Measurements from ENCODE around the gene ADAMTS16. TPM values are rescaled to one million over a fixed set of nuclear protein-coding genes. Genes with fewer than 3 reads are reported as not detected.

The ADAMTS16 gene
- total RNA-seq, 1 experiment from 2014 or later = 7.5 TPM

DNA sequence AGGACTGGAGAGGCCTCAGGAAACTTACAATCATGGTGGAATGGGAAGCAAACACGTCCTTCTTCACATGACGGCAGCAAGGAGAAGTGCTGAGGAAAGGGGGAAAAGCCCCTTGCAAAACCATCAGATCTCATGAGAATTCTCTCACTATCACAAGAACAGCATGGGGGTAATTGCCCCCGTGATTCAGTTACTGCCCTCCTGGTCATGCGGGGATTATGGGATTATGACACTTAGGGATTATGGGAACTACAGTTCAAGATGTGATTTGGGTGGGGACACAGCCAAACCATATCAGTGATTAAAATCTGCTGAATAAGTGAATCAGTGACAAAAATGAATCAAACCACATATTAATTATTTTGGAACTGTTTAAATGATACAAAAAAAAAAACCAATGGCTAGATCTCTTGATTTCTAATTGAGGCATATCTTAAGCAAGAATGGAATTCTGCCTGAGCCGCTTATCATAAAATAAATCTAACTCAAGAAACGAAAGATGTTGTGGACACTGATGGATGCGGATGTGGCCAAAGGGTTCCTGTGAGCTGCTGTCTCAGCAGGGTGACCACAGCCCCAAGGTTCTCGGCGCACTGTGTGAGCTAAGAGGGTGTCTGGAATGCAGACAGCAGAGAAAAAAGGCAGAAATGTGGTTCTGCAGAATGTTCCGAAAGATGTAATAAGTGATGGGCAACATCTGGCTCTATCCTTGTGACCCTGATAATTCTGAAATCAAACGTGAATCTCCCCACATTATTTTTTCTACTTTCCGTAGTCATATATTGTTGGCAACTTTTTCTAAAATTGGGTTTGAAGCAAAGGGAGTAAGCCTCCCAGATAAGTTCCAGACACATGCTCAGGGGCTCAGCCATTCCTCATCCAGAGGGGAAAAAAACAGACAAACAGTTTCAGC lies 175.2 kb downstream of the ADAMTS16 start:
- Histone ChIP-seq H3K4me1 (replicated peaks) (peaks cover 25% of the 10 kb centered on the region), H3K36me3 (no peaks in the 10 kb centered on the region), H3K9me3 (replicated peaks) (no peaks in the 10 kb centered on the region), H3K27ac (no peak overlapping the region), H3K27me3 (replicated peaks) (no peaks in the 10 kb centered on the region), H3K4me3 (no peak overlapping the region)
- no peak for DNase-seq (ENCODE audit: low read depth in 1 of 2, low spot score in 2 of 2)

DNA sequence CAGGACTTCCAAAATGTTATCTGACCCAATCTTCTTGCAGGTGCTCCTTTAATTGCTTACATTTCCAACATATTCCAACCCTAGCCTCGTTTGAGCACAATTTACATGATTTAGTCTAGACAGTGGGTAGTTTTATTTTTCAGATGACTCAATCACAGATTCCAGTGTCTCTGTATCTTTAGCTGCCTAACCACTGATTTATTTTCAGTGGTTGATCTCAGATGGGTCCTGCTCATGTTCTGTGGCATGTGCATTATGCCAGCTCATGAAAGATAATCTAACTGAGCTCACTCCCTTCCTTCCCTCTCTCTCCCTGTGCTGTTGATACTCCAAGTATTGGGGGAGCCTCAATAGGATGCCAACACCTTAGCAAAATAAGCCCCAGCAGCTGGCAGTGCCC lies 176.2 kb downstream of the ADAMTS16 start:
- Histone ChIP-seq H3K27ac (no peak overlapping the region), H3K4me1 (replicated peaks) (peaks cover 25% of the 10 kb centered on the region), H3K27me3 (replicated peaks) (no peaks in the 10 kb centered on the region), H3K9me3 (replicated peaks) (no peaks in the 10 kb centered on the region), H3K4me3 (no peak overlapping the region), H3K36me3 (no peaks in the 10 kb centered on the region)
- no peak for DNase-seq (ENCODE audit: low read depth in 1 of 2, low spot score in 2 of 2)

DNA sequence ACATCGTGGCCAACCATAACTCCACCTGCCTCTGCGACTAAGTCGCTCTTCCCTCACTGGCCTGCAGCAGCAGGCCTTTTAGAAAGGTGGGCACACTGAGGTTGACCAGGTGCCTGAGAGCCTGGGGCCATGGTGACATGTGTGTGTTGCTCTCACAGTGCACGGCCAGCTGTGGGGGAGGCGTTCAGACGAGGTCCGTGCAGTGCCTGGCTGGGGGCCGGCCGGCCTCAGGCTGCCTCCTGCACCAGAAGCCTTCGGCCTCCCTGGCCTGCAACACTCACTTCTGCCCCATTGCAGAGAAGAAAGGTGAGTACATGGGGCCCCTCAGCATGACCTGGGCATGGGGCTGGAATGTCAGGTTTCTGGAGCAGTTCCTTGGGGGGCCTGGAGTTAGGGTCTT lies 177.8 kb downstream of the ADAMTS16 start:
- Histone ChIP-seq H3K4me3 (no peak overlapping the region), H3K9me3 (replicated peaks) (no peaks in the 10 kb centered on the region), H3K27ac (no peak overlapping the region), H3K4me1 (replicated peaks) (peaks cover 15% of the 10 kb centered on the region), H3K27me3 (replicated peaks) (no peaks in the 10 kb centered on the region), H3K36me3 (no peaks in the 10 kb centered on the region)
- no peak for DNase-seq (ENCODE audit: low read depth in 1 of 2, low spot score in 2 of 2)

DNA sequence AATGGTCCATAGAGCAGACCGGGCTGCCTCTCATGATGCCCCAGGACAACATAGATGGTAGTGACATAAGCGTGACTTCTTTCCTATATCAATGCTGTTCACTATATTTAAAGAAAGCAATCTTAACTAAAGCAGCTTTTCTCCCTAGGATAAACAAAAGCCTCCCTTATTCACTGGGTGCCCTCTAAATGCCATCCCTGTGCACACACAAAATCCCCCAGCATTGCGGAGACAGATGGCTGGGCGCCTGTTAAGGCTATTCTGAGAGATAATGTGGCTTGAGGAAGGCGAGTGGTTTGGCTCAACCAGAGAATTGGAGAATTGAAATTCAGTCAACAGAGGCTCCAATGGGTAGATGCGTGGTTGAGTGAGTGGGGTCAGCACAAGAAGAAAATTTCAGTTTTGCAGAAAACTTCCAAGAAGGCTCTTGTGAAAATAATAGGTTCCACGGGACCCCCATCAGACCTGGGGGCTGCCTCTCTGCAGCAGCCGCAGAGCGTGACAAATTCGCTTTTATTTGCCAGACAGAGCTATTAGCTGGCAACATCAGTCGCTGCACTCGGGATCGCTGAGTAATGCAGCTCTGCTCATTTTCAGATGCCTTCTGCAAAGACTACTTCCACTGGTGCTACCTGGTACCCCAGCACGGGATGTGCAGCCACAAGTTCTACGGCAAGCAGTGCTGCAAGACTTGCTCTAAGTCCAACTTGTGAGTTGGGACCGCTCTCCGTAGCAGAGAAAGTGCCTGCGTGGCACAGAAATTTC lies 178.5 kb downstream of the ADAMTS16 start:
- DNase-seq (ENCODE audit: low read depth in 1 of 2, low spot score in 2 of 2) = no peak
- Histone ChIP-seq H3K4me1 (replicated peaks) (peaks cover 9% of the 10 kb centered on the region), H3K27me3 (replicated peaks) (no peaks in the 10 kb centered on the region), H3K4me3 (no peak overlapping the region), H3K27ac (no peak overlapping the region), H3K36me3 (no peaks in the 10 kb centered on the region; the same call in 1 of the 2 replicates), H3K9me3 (replicated peaks) (no peaks in the 10 kb centered on the region)

DNA sequence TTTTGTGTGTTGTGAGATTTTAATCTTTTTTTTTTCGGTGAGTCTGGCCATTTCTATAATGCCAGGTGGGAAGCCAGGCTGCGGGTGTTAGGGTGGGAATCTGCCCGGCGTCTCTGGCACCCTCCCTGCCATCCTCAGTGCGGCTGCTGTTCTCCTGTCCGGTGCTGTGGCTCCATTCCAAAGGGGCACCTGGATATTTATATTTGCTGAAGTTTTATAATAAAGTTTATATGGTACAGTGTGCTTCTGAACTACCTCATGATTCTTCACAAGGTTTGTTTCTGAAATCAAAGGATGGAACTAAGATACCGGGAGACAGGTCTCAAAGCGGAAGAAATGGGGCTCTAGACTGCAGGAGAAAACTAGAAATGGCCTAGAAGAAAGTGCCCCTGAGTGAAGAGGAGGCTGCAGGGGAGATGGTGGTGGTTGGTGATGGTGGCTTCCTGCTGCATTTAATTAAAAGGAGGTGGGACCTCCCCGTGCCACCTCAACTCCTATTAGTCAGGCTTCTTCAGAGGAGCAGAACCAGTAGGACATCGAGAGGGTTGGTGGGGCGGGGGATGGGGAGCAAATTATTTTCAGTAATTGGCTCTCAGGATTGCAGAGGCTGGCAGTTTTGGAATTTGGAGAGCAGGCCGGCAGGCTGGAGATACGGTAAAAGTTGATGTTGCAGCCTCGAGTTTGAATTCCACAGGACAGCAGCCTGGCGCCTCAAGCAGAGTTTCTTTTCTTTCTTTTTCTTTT lies 180.1 kb downstream of the ADAMTS16 start:
- no peak for DNase-seq (ENCODE audit: low read depth in 1 of 2, low spot score in 2 of 2)
- H3K27ac ChIP-seq = no peak overlapping the region
- peaks cover 9% of the 10 kb centered on the region; the same call in 1 of the 2 replicates for H3K4me1 ChIP-seq (replicated peaks)
- H3K4me3 ChIP-seq = no peak overlapping the region
- no peaks in the 10 kb centered on the region for H3K27me3 ChIP-seq (replicated peaks)
- H3K9me3 ChIP-seq (replicated peaks) = no peaks in the 10 kb centered on the region
- H3K36me3 ChIP-seq = peaks cover 3% of the 10 kb centered on the region; the same call in 1 of the 2 replicates

DNA sequence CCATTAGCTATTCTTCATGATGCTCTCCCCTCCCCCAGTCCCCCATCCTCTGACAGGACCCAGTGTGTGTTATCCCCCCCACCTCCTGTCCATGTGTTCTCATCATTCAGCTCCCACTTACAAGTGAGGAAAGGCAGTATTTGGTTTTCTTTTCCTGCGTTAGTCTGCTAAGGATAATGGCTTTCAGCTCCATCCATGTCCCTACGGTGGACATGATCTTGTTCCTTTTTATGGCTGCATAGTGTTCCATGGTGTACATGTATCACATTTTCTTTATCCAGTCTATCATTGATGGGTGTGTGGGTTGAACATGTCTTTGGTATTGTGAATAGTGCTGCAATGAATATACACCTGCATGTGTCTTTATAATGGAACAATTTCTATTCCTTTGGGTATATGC lies 181.0 kb downstream of the ADAMTS16 start:
- Histone ChIP-seq H3K4me3 (no peak overlapping the region), H3K36me3 (peaks cover 3% of the 10 kb centered on the region; the same call in 1 of the 2 replicates), H3K9me3 (replicated peaks) (no peaks in the 10 kb centered on the region), H3K4me1 (replicated peaks) (peaks cover 12% of the 10 kb centered on the region), H3K27me3 (replicated peaks) (no peaks in the 10 kb centered on the region), H3K27ac (no peak overlapping the region)
- no peak for DNase-seq (ENCODE audit: low read depth in 1 of 2, low spot score in 2 of 2)

DNA sequence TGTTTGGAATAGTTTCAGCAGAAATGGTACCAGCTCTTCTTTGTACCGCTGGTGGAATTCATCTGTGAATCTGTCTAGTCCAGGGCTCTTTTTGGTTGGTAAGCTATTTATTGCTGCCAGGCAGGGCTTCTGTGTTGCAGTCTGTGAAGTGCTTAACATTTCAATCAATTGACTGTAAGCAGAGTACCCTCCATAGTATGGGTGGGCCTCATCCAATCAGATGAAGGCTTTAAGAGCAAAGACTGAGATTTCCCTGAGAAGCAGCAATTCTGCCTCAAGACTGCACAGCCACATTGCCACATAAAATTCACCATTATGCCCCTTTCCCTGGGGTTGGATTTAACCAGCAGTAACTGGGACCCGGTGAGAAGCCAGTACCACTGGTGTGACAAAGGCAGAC lies 183.4 kb downstream of the ADAMTS16 start:
- H3K27ac ChIP-seq = no peak overlapping the region
- H3K27me3 ChIP-seq (replicated peaks) = no peaks in the 10 kb centered on the region
- H3K9me3 ChIP-seq (replicated peaks) = no peaks in the 10 kb centered on the region
- peaks cover 9% of the 10 kb centered on the region for H3K4me1 ChIP-seq (replicated peaks)
- H3K4me3 ChIP-seq = no peak overlapping the region
- peaks cover 3% of the 10 kb centered on the region; the same call in 1 of the 2 replicates for H3K36me3 ChIP-seq
- no peak for DNase-seq (ENCODE audit: low read depth in 1 of 2, low spot score in 2 of 2)

DNA sequence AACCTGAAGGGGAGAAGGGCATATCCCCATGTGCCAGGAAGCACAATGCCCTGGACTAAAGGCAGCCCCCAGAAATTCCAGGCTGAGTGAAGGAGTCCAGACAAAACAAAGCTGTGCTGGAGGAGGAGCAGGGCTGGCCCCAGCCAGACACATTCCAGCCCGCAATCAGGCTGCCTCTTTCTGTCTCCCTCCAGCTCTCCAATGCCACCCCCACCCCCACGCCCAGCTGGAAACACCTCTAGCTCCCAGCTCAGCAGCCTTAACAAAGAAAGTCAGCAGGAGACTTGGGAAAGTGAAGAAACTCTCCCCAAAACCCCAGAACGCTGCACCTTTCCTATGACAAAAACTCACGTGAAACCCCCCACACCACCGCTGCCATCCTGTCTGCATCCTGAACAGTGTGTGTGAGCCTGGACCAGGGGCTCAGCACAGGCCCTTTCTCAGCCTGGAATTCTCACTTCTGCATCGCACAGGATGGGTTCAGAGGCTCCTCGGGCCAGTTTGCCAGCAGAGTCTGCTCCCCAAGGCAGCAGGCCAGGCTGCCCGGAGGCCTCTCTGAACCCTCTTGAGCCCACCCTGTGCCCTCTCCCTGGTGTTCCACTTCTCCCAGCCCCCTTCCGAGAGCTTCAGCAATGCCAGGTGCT lies 186.1 kb downstream of the ADAMTS16 start:
- Histone ChIP-seq H3K4me3 (no peak overlapping the region), H3K36me3 (peaks cover 3% of the 10 kb centered on the region; the same call in 1 of the 2 replicates), H3K27me3 (replicated peaks) (no peaks in the 10 kb centered on the region), H3K27ac (no peak overlapping the region), H3K9me3 (replicated peaks) (no peaks in the 10 kb centered on the region), H3K4me1 (replicated peaks) (peaks cover 14% of the 10 kb centered on the region)
- DNase-seq (ENCODE audit: low read depth in 1 of 2, low spot score in 2 of 2) = no peak

DNA sequence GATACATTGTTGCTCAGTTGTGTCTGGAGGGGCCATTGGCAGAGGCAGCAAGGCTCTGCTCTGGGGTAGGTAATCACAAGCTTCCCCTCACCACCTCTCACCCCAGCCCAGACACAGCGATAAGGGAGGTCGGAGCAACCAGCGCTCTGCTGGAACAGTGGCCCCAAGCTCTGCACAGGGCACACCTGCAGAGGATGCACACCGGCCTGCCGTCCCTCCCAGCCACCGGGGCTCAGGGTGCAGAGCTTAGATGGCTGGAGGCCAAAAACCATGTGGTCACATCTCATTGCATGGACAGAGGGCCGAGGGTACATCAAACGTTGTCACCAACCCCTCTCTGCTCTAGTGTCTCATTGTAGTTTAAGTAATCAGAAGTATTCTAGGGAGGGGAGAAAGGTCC lies 187.0 kb downstream of the ADAMTS16 start:
- H3K9me3 ChIP-seq (replicated peaks) = no peaks in the 10 kb centered on the region
- H3K27me3 ChIP-seq (replicated peaks) = no peaks in the 10 kb centered on the region
- peaks cover 3% of the 10 kb centered on the region; the same call in 1 of the 2 replicates for H3K36me3 ChIP-seq
- no peak for DNase-seq (ENCODE audit: low read depth in 1 of 2, low spot score in 2 of 2)
- H3K4me3 ChIP-seq = no peak overlapping the region
- H3K4me1 ChIP-seq (replicated peaks) = peaks cover 20% of the 10 kb centered on the region
- no peak overlapping the region for H3K27ac ChIP-seq

DNA sequence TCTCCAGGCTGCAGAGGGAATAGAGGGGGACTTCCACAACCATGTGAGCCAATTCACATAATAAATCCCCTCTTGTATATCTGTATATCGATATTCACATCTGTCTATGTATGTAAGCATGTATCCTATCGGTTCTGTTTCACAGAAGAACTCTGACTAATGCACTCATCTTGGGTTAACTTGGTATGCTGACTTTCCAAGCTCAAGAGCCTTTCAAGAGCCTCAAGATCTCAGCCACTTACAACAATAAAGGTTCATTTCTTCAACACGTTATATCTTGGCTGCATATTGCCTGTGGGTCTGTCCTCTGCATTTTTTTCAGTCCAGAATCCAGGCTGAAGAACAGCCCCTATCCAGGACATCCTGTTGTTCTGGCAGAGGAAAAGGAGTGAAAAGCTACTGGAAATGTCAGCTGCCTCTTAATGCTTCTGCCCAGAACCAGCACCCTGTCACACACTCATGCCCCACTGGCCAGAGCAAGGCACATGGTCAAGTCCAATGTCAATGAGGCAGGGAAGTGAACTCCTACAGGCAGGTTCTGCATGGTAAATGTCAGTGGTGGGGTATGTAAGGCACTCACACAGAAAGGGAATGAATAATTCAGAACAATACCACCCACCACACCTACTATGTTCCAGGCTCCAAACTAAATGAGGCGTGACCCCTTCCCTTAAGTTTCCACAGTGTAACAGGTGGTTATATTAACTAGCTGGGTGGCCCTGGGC lies 190.8 kb downstream of the ADAMTS16 start:
- no peak for DNase-seq (ENCODE audit: low read depth in 1 of 2, low spot score in 2 of 2)
- H3K9me3 ChIP-seq (replicated peaks) = no peaks in the 10 kb centered on the region
- H3K27ac ChIP-seq = no peak overlapping the region
- H3K4me1 ChIP-seq (replicated peaks) = peaks cover 42% of the 10 kb centered on the region
- no peaks in the 10 kb centered on the region for H3K36me3 ChIP-seq
- no peak overlapping the region for H3K4me3 ChIP-seq
- no peaks in the 10 kb centered on the region for H3K27me3 ChIP-seq (replicated peaks)

DNA sequence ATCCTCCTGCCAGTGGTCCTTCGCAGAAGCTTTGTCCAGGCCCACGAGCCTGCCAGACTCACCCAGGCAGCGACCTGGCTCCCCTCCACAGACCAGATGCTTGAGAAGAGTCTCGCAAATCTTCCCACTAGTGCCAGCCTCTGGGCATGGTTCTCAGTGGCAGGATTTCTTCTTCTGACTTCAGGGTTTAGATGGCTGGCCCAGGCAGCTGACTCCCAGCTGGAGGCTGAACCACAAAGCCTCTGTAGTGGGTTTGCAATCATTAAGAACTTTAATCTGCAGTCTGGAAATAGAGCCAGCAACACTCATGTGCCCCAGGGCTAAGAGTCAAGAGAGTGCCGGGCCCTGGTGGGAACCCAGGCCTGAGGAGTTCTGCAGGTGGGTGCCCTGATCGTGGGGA lies 191.7 kb downstream of the ADAMTS16 start:
- Histone ChIP-seq H3K27ac (no peak overlapping the region), H3K27me3 (replicated peaks) (no peaks in the 10 kb centered on the region), H3K9me3 (replicated peaks) (no peaks in the 10 kb centered on the region; the same call in 1 of the 2 replicates), H3K4me3 (no peak overlapping the region), H3K36me3 (no peaks in the 10 kb centered on the region), H3K4me1 (replicated peaks) (peaks cover 45% of the 10 kb centered on the region)
- no peak for DNase-seq (ENCODE audit: low read depth in 1 of 2, low spot score in 2 of 2)

DNA sequence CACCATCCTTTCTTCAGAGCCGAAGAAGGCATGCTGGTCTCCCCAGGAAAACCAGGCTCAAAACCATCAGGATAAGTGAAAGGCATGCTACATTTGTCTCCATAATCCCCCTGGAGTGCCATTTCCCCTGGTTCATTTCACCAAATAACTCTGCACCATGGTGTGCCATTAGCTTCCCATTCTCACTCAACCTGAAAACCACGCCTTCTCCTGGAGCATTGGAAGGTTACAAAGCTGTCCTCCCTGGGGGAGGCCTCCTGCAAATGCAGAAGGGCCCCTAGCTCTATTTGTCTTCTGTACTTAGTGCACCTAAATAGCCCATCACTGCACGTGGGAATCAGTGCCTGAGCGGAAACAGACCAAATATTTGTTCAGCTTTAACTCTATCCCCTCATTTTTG lies 192.2 kb downstream of the ADAMTS16 start:
- Histone ChIP-seq H3K9me3 (replicated peaks) (no peaks in the 10 kb centered on the region; the same call in 1 of the 2 replicates), H3K27ac (no peak overlapping the region), H3K27me3 (replicated peaks) (no peaks in the 10 kb centered on the region), H3K4me3 (no peak overlapping the region), H3K36me3 (no peaks in the 10 kb centered on the region), H3K4me1 (replicated peaks) (peaks cover 48% of the 10 kb centered on the region)
- no peak for DNase-seq (ENCODE audit: low read depth in 1 of 2, low spot score in 2 of 2)
